Smooth muscle cell of the brain vasculature (primary cell): Measurements from ENCODE around the gene CORO2B.
"Not testable (repeated sequence)": the region's sequence is repeated elsewhere in the genome, so short reads cannot be mapped to it uniquely, and the experiment has no call there.

ENCODE experiments used
- DNase-seq: peaks from one replicate; pipeline ENCODE4 v3.0.0-alpha.2; 2012; ENCODE audit warnings: low read depth, low spot score

CORO2B gene

GRCh38 chr15:68604840-68605478, 26.2 kb downstream of the CORO2B start:
- DNase-seq: not testable (repeated sequence)

GRCh38 chr15:68606375-68606774, 27.6 kb downstream of the CORO2B start:
- no peak for DNase-seq

- peak; percentile 97 for DNase-seq
Observed at GRCh38 chr15:68608206-68608843, 29.5 kb downstream of the CORO2B start.

- no peak for DNase-seq
Observed at GRCh38 chr15:68608844-68609232, 30.0 kb downstream of the CORO2B start.

GRCh38 chr15:68609629-68610028, 30.8 kb downstream of the CORO2B start:
- DNase-seq: no peak

GRCh38 chr15:68610825-68611224, 32.0 kb downstream of the CORO2B start:
- DNase-seq: no peak

- no peak for DNase-seq
Observed at GRCh38 chr15:68612503-68612902, 33.7 kb downstream of the CORO2B start.

- no peak for DNase-seq
Observed at GRCh38 chr15:68612979-68613740, 34.4 kb downstream of the CORO2B start.

GRCh38 chr15:68614286-68615035, 35.7 kb downstream of the CORO2B start:
- no peak for DNase-seq

- no peak for DNase-seq
Observed at GRCh38 chr15:68615301-68615700, 36.5 kb downstream of the CORO2B start.

GRCh38 chr15:68615811-68616210, 37.0 kb downstream of the CORO2B start:
- no peak for DNase-seq

GRCh38 chr15:68616397-68616796, 37.6 kb downstream of the CORO2B start:
- DNase-seq: no peak

- no peak for DNase-seq
Observed at GRCh38 chr15:68617001-68617400, 38.2 kb downstream of the CORO2B start.

GRCh38 chr15:68617777-68618176, 39.0 kb downstream of the CORO2B start:
- no peak for DNase-seq

- DNase-seq: no peak
Observed at GRCh38 chr15:68618394-68618793, 39.6 kb downstream of the CORO2B start.

GRCh38 chr15:68618908-68619698, 40.3 kb downstream of the CORO2B start:
- DNase-seq: no peak

- peak; percentile 92 for DNase-seq
Observed at GRCh38 chr15:68620721-68621527, 42.1 kb downstream of the CORO2B start.

- DNase-seq: no peak
Observed at GRCh38 chr15:68621535-68621934, 42.7 kb downstream of the CORO2B start.

GRCh38 chr15:68623301-68623892, 44.6 kb downstream of the CORO2B start:
- DNase-seq: peak; percentile 81

GRCh38 chr15:68625853-68626252, 47.1 kb downstream of the CORO2B start:
- no peak for DNase-seq
